Ascending aorta (tissue), 2 donors: ENCODE measurements around the gene PPP3R1. TPM values are rescaled to one million over a fixed set of nuclear protein-coding genes. Genes with fewer than 3 reads are reported as not detected.

Source experiments
- DNase-seq, 2 donors: peaks; one replicate each; pipeline ENCODE4 v3.0.0-alpha.2; 2019; ENCODE audit warnings: low spot score in 2 of 2
- H3K27ac ChIP-seq, 2 donors: fragments of 200-600 bp; sonication (generic); one replicate each; pipeline ENCODE4 v1.5.1; 2016 to 2017; ENCODE audit warnings: mild to moderate bottlenecking in 1 of 2
- H3K27me3 ChIP-seq: fragments of 200-600 bp; sonication (generic); one replicate; pipeline ENCODE4 v1.5.1; 2017
- H3K36me3 ChIP-seq, 2 donors: fragments of 200-600 bp; sonication (generic); one replicate each; pipeline ENCODE4 v1.5.1; 2016
- H3K4me1 ChIP-seq, 2 donors: fragments of 200-600 bp; sonication (generic); one replicate each; pipeline ENCODE4 v1.5.1; 2016 to 2017; ENCODE audit warnings: mild to moderate bottlenecking in 1 of 2
- H3K4me3 ChIP-seq, 2 donors: fragments of 200-600 bp; sonication (generic); one replicate each; pipeline ENCODE4 v1.5.1; 2016 to 2017; ENCODE audit warnings: mild to moderate bottlenecking in 1 of 2
- H3K9me3 ChIP-seq, 2 donors: fragments of 200-600 bp; sonication (generic); one replicate each; pipeline ENCODE4 v1.5.1; 2016
- intact Hi-C: fragments of 100-400 bp; cut with DNase I; formaldehyde crosslinking; loops from one replicate; pipeline ENCODE4 v1.15.1; 2023
- total RNA-seq: library from RNA; depleted of rRNA; stranded (reverse); fragments of >200 nt; gene quantifications from one replicate; pipeline ENCODE4 v1.1.0, GENCODE V29; 2016
- TF ChIP-seq, protein P1 (sequence below), 3 experiments: fragments of 200-600 bp in 2 of 3; fragments of 450-650 bp in 1 of 3; sonication (generic) in 2 of 3; IDR thresholded peaks; one replicate each; pipeline ENCODE4 v1.5.1; 2016 to 2019; ENCODE audit warnings: antibody characterized with exemption in 3 of 3, mild to moderate bottlenecking in 1 of 3, moderate library complexity in 1 of 3

Gene PPP3R1
- total RNA-seq, 1 donor from 2014 or later, result 16.8 TPM

- DNase-seq, result no peak
Measured at GRCh38 chr2:68238955-68239822, 13.1 kb downstream of the PPP3R1 start.

GRCh38 chr2:68237976-68238580 is 14.3 kb downstream of the PPP3R1 start:
- H3K4me1 ChIP-seq, result peaks cover 0 to 47% of the 10 kb centered on the region in 2 donors

More at GRCh38 chr2:68238955-68239822, 13.1 kb downstream of the PPP3R1 start:
- Histone ChIP-seq H3K4me1 (peaks cover 0 to 47% of the 10 kb centered on the region in 2 donors), H3K27ac (no peak overlapping the region), H3K9me3 (no peaks in the 10 kb centered on the region), H3K27me3 (no peaks in the 10 kb centered on the region), H3K4me3 (no peak overlapping the region), H3K36me3 (no peaks in the 10 kb centered on the region)
- intact Hi-C loops, result no loop called here
- TF ChIP-seq, protein P1, sequence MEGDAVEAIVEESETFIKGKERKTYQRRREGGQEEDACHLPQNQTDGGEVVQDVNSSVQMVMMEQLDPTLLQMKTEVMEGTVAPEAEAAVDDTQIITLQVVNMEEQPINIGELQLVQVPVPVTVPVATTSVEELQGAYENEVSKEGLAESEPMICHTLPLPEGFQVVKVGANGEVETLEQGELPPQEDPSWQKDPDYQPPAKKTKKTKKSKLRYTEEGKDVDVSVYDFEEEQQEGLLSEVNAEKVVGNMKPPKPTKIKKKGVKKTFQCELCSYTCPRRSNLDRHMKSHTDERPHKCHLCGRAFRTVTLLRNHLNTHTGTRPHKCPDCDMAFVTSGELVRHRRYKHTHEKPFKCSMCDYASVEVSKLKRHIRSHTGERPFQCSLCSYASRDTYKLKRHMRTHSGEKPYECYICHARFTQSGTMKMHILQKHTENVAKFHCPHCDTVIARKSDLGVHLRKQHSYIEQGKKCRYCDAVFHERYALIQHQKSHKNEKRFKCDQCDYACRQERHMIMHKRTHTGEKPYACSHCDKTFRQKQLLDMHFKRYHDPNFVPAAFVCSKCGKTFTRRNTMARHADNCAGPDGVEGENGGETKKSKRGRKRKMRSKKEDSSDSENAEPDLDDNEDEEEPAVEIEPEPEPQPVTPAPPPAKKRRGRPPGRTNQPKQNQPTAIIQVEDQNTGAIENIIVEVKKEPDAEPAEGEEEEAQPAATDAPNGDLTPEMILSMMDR (IDR thresholded peaks at IDR 0.05), result no peak

DNA sequence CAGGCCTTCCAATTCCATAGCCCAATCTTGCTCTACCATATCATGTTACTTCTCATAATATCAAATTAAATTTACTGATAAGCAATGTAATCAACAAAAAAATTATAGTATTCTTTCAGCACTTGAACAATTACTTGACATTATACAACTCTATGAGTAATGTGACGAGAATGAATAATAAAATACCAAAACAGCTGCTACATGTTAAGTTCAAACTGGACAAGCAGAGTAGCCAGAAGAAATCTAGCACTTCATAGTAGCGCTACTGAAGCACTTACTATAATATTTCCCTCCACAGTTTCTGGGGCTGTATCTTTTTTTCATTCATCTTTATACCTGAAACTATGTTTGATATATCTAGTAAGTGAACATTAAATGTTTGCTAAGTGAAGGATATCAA is 14.9 kb downstream of the PPP3R1 start:
- intact Hi-C loops, result no loop called here
- Histone ChIP-seq H3K9me3 (no peaks in the 10 kb centered on the region), H3K27me3 (no peaks in the 10 kb centered on the region), H3K36me3 (no peaks in the 10 kb centered on the region), H3K27ac (no peak overlapping the region), H3K4me1 (peaks cover 0 to 47% of the 10 kb centered on the region in 2 donors), H3K4me3 (no peak overlapping the region)
- no peak for DNase-seq
- TF ChIP-seq, protein P1 (IDR thresholded peaks at IDR 0.05), result no peak

More at GRCh38 chr2:68237976-68238580, 14.3 kb downstream of the PPP3R1 start:
- TF ChIP-seq, protein P1 (IDR thresholded peaks at IDR 0.05), result no peak
- no peak for DNase-seq
- H3K27me3 ChIP-seq, result no peaks in the 10 kb centered on the region
- H3K9me3 ChIP-seq, result no peaks in the 10 kb centered on the region
- no peaks in the 10 kb centered on the region for H3K36me3 ChIP-seq
- H3K4me3 ChIP-seq, result no peak overlapping the region
- intact Hi-C loops, result no loop called here
- H3K27ac ChIP-seq, result no peak overlapping the region

DNA sequence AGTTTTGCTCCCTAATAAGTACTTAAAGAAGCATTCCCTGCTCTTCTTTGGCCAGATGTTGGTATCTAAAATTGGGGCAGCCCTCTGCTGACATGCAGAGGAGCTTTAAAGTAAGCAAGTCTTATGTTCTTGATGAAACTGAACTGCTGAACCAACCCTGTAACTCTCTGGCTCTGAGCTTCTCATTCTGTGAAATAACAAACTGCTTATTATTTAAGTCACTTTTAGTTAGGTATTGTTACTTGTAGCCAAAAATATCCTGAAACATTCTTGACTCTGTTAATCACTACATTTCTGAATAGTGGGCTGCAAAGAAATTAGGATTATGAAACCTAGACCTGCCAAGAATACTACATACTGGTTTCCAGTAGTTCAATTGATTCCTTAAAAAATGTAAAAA is 15.5 kb downstream of the PPP3R1 start:
- no peaks in the 10 kb centered on the region for H3K9me3 ChIP-seq
- peak overlapping the region; percentile 28 to 56 for H3K27ac ChIP-seq
- TF ChIP-seq, protein P1 (IDR thresholded peaks at IDR 0.05), result no peak
- intact Hi-C loops, result no loop called here
- DNase-seq, result no peak
- H3K4me1 ChIP-seq, result peaks cover 0 to 42% of the 10 kb centered on the region in 2 donors
- no peak overlapping the region for H3K4me3 ChIP-seq
- H3K36me3 ChIP-seq, result no peaks in the 10 kb centered on the region
- no peaks in the 10 kb centered on the region for H3K27me3 ChIP-seq

- intact Hi-C loops, result no loop called here
- no peaks in the 10 kb centered on the region for H3K36me3 ChIP-seq
- peak overlapping the region in 1 of 2 donors; percentile 56 for H3K27ac ChIP-seq
- no peaks in the 10 kb centered on the region for H3K27me3 ChIP-seq
- no peaks in the 10 kb centered on the region for H3K9me3 ChIP-seq
- peaks cover 0 to 42% of the 10 kb centered on the region in 2 donors for H3K4me1 ChIP-seq
- no peak for DNase-seq
- H3K4me3 ChIP-seq, result no peak overlapping the region
- TF ChIP-seq, protein P1 (IDR thresholded peaks at IDR 0.05), result no peak
Measured at GRCh38 chr2:68236103-68236734, 16.1 kb downstream of the PPP3R1 start.
